NCI-H524 (cell line): ENCODE data around the gene PPP2R5B.
A peak's percentile ranks its signal among the peaks of the same experiment; 100 is the strongest.

ENCODE experiments used
- DNase-seq, 2 experiments: peaks; one replicate each; lab custom pipeline; 2025; lab: John Stamatoyannopoulos, UW

The PPP2R5B gene

DNA sequence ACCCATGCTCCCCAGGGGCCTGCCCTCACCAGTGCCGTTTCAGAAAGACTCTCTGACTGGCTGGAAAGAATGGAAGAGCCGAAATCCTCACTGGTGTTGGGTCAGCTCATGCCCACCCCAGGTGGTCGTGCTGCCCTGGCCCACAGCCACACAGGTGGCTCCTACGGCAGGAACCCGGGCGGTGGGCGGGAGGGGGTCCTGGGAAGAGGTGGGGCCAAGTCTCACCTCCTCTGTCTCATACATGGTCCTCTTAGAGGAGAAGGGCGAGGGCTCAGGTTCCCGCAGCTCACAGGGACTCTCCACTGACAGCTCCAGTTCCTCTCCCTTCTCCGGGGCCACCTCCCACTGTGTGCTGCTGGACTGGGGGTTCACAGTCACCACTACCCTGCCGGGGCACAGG lies 15.7 kb upstream of the PPP2R5B start:
- DNase-seq, result no peak

DNA sequence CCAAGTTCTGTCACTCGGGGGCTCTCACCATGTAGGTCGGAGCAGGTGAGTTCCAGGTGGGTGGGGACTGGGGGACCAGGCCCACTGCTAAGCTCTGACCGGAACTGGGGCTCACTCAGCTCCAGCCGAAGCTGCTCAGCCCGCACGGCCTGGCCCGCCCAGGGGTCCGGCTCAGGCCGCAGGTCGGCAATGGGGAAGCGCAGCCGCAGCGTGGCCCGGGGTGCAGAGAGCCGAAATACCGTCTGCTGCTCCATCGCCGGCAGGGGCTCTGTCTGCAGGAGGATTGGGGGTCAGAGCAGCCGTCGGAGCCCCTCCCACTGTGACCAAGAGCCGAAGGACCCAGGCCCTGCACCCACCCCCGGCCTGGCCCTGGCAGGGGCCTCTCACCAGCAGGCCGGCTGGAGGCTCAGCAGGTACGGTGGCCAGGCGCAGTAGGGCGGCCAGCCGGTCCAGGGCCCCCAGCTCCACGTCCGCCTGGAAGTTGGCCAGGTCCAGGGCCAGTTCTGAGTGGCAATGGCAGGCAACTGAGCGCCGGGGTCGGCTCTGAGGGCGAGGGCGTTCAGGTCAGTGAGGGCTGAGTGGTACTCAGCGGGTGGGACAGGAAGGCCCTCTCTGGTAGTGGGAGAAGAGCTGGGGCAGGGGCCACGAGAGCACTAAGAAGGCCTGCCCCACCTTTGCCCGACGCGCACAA lies 14.7 kb upstream of the PPP2R5B start:
- no peak for DNase-seq

DNA sequence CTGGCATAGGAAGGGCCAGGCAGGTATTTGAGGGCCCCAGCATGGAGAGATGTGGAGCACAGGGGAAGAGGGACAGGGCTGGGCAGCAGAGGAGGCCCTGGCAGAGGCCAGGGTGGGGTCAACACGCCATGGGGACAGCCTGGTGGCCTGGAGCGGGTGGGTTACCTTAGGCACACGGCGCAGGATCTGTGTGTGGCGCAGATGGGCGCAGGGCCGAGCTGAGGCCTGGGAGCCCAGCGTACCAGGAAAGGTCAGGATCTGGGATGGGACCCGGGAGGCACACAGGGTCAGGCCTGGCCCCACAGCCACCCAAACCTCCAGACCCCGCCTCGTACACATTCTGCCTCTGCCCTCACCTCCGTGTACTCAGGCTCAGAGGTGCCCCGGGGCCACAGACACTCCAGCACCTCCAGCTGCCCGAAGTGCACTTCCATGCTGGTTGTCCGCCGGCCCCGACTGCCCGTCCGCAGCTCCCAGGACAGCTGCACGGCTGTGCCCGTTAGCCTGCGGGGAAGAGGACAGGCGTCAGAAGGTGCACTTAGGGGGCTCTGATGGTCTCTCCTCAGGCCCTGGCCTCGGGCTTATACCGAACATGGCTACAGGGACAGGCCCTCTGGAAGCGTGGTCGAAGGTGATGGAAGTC lies 13.9 kb upstream of the PPP2R5B start:
- DNase-seq, result no peak

DNA sequence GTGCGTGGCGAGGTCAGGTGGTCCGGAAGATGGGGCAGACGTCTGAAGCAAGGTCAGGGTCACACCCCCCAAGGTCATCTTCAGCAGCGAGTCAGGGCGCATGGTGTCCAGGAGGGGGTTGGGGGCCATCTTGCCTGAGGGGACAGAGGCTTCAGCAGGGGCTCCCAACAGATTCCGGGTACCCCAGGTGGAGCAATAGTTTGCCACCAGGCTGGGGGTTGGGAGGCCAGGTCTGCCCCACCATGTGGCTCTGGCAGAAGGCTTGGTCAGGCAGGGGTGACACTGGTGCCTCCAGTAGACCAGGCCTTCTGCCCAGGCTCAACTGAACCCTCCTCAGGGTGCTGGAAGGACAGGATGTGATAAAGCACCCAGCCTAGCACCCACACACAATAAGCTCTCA lies 13.3 kb upstream of the PPP2R5B start:
- no peak for DNase-seq

GRCh38 chr11:64911689-64912088 lies 12.8 kb upstream of the PPP2R5B start:
- no peak for DNase-seq

GRCh38 chr11:64913171-64913727 lies 11.2 kb upstream of the PPP2R5B start:
- no peak for DNase-seq

GRCh38 chr11:64914123-64914522 lies 10.4 kb upstream of the PPP2R5B start:
- DNase-seq, result no peak

GRCh38 chr11:64915376-64915887 lies 9.1 kb upstream of the PPP2R5B start:
- no peak for DNase-seq

GRCh38 chr11:64916040-64916774 lies 8.3 kb upstream of the PPP2R5B start:
- DNase-seq, result no peak

DNA sequence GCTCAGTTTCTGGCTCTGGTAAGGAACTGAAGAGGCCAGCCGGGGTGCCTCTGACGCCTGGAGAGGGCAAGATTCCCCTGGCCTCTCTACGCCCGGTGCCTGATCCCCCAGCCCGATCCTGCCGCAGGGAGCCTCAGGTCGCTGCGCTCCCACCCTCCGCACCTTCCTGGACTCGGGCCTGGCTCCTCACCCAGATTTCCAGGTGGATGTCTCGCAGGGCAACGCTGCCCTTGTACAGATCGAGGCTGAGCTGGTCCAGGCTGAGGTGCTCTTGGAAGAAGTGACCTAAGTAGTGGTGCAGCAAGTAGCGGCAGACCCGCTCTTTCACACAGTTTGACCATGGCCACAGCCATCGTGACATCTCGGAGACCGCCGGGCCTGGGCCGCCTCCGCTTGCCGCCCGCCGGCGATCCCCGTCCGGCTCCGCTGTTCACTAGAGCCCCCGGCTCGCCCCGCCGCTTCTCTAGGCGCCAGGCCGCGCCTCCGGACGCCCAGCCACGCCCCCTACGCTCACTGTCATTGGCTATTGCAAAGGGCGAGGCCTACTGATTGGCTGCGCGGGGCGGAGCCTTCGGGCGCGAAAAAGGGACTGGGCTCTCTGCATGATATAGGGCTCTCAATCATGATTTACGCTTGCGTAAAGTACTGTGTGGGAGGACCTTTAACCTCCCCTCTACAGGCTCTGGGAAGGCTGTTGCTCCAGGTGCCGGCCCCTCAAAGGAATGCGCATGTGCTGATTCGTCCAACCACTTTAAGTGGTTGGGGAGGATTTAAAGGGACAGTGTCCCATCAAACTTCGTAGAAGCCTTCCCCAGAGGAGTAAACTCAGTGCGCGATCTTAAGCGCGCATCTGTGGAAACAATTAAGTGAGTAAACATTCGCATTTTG lies 7.5 kb upstream of the PPP2R5B start, which contains the start of gene ATG2A:
Gene ATG2A, minus strand, starts transcription at position 435 of the 888 bp plus-strand sequence. Its CDS starts 74 bp downstream, at position 361.
- peak; percentile 99 for DNase-seq

GRCh38 chr11:64917663-64917995 lies 6.9 kb upstream of the PPP2R5B start:
- DNase-seq, result no peak

DNA sequence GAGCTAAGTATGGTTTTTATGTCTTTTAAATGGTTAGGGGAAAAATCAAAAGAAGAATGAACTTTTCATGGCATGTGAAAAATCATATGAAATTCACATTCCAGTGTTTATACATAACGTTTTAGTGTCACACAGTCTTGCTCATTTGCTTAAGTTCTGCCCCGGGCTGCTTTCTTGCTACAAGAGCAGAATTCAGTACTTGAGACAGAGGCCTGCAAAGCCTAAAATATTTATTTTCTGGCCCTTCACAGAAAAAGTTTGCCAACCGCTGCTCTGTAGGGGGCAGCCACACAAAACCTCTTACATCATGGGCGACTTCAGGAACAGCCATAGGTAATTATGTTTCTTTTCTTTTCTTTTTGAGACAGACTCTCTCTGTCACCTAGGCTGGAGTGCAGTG lies 6.5 kb upstream of the PPP2R5B start:
- no peak for DNase-seq

- no peak for DNase-seq
These were observed 4.9 kb upstream of the PPP2R5B start for GRCh38 chr11:64919627-64920026.

- no peak for DNase-seq
These were observed 4.4 kb upstream of the PPP2R5B start for GRCh38 chr11:64920124-64920523.

- DNase-seq, result no peak
These were observed 3.1 kb upstream of the PPP2R5B start for GRCh38 chr11:64921384-64921783.

GRCh38 chr11:64923151-64923661 lies 1.3 kb upstream of the PPP2R5B start:
- no peak for DNase-seq

DNA sequence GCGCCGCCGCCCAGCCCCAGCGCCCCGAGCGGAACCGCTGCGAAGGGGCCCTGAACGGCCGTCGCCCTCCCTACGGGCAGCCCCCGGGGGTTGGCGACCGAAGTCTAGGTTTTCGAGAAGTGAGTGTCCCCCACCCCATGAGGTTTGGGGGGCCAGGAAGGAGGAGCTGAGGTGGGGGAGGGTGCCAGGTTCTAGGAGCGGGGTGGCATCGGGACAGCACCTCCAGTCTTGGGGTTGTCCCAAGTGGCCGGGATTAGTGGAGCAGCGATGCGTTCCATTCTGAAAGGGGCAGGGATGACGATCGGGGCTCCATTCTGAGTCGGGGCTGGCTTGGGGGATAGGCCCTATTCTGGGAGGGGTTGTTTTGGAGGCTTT lies 408 bp downstream of the PPP2R5B start:
- DNase-seq, result no peak

DNA sequence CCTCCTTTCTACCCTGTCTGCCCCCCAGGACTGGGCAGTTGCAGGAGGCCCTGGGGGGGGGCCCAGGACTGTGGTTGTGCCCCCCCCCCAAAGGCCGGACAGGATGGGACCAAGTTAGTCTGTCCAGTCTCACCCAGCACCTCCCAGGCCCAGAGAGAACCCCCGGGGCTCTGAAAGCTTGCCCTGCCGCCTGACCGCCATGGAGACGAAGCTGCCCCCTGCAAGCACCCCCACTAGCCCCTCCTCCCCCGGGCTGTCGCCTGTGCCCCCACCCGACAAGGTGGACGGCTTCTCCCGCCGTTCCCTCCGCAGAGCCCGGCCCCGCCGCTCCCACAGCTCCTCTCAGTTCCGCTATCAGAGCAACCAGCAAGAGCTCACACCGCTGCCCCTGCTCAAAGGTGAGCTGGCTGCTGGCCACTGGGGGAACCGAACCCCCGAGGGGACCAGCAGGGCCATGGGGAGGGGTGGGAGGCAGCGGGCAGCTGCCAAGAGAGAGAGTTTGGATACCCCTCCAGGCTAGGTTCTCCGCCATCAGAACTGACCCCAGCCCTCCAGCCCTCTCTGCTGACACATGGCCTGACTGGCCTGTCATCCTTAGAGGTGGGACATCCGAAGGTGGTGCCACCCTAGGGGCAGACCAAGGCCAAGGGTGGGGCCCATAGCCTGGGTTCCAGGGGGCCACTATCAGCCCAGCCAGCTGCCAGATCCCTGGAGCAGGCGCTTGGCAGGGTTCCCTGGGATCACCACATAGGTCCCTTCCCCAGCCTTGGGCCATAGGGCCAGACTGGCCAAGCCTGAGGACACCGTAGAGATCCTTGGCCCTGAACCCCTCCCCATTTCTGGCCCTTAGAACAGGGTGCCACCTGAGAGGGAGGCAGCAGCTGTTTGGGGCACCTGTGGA lies 1.3 kb downstream of the PPP2R5B start:
- DNase-seq, result no peak

GRCh38 chr11:64926689-64927088 lies 2.2 kb downstream of the PPP2R5B start:
- DNase-seq, result no peak

GRCh38 chr11:64928957-64929356 lies 4.5 kb downstream of the PPP2R5B start:
- no peak for DNase-seq
